NCI-H2107 treated with DMSO at 0.1 percent for 48 hours (cell line): ENCODE measurements around the gene RAB8B.

Experiments
- DNase-seq: peaks from one replicate; lab custom pipeline; 2025; ENCODE audit not compliant: unreplicated experiment; lab: John Stamatoyannopoulos, UW

Gene RAB8B

GRCh38 chr15:63305260-63305659, 115.9 kb downstream of the RAB8B start:
- no peak for DNase-seq

- DNase-seq, result no peak
These were observed 117.2 kb downstream of the RAB8B start for GRCh38 chr15:63306492-63307073.

DNA sequence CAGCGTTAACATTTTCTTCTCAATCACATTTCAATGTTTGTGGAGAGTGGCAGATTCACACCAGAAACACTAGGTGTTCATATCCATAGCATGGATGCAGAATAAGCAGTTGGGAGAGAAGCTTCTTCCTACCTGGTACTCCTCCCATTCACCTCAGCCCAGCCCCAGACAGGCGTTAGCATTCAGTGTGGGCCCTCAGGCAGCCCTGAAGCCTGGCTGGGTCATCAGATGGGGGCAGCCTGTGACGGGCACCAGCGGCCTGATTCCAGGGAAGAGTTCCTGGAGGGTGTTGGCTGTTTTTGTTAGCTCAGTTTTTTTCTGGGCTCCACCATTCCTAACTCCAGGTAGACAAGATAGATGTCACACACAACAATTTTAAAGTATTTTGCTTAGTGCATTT, 119.1 kb downstream of the RAB8B start:
- no peak for DNase-seq

DNA sequence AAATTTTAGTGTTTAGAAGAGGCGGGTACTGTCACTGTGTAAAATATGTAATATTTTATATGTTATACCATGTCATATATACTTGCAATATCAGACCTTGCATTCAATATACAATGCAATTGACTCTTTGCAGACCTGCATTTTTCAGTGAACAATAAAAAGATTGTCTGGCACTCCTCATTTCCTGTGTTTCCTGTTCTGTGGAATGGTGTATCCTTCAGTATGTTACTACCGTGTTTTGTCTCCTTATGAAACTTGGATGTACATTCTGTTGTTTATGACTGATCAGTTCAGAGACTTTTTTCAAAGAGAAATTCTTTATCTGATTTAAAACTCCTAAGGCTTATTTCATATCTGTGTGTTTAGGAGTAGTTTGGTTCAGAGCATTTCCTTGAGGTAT, 119.5 kb downstream of the RAB8B start:
- DNase-seq, result no peak

DNA sequence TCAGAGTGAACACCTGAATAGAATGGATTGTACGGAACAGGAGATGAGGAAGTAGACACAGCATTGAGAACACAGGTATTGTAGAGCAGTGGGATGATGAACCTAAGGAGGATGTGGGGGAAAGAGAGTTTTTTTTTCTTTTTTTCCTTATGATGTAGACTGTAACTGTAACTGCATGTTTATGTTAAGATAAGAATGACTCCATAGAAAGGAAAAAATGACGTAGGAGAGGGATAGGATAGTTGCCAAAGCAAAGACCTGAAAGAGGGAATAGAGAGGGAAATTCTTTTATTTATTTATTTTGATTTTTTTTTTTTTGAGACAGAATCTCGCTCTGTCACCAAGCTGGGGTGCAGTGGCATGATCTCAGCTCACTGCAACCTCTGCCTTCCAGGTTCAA, 121.2 kb downstream of the RAB8B start:
- DNase-seq, result no peak

- DNase-seq, result no peak
These were observed 122.9 kb downstream of the RAB8B start for GRCh38 chr15:63312286-63312685.

DNA sequence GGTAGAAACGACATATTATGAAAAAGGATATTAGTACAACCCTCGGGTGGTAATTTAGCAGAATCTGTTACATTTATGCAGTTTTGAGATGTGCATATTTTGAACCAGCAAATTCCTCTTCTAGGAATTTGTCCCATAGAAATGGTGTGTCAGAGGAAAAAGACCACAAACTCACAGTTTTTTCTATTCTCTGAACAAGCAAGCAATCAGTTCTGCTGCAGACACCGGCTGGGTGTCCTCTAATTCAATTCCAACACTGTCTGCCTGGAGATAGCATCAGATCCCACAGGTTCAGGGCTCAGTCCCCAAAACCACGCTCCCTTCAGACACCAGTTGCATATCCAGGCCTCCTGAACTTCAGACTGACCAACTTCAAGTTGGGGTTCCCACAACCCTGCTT, 124.4 kb downstream of the RAB8B start:
- DNase-seq, result no peak

- no peak for DNase-seq
These were observed 125.0 kb downstream of the RAB8B start for GRCh38 chr15:63314409-63314808.
